GM12873 (cell line): ENCODE results near the gene GPR52.

Experiments used
- TF ChIP-seq, protein P1 (sequence below): IDR thresholded peaks from 2 replicates; pipeline ENCODE4 v1.5.1; 2012; ENCODE audit warnings: low read depth, mild to moderate bottlenecking, moderate library complexity, low read length, control low read depth; ENCODE audit not compliant: insufficient read depth; ENCODE audit errors: missing control alignments

Gene GPR52

DNA sequence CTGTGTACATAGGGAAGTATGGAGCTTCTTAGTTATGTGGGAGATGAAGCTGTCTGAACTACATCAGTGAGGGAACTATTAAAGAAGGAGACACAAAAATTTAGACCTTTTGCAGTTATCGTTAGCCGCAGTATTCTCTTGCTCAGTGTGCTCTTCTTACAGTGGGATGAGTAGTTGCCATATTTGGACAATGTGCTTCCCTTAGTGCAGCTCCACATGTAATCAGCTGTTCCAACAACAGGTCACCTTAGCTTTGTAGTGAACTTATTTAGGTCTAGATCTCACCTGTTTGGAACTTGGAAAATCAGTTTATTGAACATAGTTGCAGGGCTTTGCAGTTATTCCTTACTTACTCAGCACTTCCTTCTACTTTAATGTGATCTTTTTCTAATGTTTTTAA, 18.1 kb downstream of the GPR52 start:
- TF ChIP-seq, protein P1, sequence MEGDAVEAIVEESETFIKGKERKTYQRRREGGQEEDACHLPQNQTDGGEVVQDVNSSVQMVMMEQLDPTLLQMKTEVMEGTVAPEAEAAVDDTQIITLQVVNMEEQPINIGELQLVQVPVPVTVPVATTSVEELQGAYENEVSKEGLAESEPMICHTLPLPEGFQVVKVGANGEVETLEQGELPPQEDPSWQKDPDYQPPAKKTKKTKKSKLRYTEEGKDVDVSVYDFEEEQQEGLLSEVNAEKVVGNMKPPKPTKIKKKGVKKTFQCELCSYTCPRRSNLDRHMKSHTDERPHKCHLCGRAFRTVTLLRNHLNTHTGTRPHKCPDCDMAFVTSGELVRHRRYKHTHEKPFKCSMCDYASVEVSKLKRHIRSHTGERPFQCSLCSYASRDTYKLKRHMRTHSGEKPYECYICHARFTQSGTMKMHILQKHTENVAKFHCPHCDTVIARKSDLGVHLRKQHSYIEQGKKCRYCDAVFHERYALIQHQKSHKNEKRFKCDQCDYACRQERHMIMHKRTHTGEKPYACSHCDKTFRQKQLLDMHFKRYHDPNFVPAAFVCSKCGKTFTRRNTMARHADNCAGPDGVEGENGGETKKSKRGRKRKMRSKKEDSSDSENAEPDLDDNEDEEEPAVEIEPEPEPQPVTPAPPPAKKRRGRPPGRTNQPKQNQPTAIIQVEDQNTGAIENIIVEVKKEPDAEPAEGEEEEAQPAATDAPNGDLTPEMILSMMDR, result no peak

DNA sequence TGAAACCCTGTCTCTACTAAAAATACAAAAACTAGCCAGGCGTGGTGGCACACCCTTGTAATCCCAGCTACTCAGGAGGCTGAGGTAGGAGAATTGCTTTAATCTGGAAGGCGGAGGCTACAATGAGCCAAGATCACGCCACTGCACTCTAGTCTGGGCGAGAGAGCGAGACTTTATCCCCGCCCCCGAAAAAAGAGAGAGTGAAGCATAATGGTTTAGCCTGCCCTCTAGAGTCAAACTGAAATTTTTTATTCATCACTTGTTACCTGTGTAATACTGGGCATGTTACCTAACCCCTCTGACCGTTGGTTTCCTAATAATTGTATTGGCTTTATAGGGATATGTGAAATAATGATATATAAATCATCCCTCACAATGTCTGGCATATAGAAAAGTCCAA, 18.8 kb downstream of the GPR52 start:
- TF ChIP-seq, protein P1, result no peak

DNA sequence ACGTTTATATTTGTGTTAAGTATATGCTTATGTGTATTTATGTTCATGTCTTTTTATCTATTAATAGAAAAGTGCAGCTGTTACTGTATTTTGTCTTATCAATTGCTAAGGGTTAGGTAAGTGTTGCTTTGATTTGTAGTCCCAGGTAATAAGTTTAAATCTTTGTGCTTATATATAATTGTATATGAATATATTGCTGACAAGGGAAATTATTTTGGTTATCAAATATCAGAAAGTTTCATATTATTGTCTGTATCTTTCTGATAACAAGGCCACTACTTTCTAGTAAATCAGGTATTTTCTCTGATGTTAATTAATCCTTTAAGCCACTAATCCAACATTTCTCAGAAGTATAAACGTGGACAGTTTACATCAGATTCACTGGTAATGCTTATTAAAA, 21.3 kb downstream of the GPR52 start:
- TF ChIP-seq, protein P1, result no peak

DNA sequence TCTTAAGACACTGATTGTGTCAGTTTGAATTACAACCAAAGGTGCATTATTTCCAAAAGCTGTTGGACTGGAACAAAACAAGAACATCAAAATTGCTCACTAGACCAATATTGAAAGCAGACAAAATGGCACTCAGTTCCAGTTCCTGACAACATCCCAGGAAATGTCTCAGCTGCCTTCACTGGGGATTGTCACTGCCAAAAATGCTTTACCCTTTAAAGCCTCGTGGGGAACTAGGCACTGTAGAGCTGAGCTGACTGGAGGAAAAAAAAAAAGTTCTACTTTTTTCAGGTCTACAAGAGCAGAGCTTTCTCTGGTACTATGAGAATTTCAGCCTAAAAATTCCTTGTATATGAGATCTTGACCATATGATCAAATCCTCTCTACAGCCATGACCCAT, 21.9 kb downstream of the GPR52 start:
- TF ChIP-seq, protein P1, result no peak

DNA sequence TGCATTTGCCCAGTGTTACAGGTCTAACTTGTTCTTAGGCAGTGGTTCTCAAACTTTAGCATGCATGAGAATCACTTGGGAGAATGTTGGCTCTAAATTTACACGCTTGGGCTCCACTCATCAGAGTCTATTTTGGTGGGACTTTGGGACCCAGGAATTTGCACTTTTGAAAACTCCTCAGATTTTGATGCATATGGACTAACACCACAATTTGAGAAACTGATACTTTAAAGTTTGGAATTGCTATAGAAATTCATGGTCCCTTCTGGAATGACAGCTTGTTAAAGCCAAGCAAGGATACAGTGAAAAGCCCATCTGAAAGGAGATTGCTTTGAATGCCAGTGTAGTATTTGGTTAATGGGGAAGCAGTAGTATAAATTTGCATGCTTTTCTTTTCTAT, 31.5 kb downstream of the GPR52 start:
- TF ChIP-seq, protein P1, result no peak

DNA sequence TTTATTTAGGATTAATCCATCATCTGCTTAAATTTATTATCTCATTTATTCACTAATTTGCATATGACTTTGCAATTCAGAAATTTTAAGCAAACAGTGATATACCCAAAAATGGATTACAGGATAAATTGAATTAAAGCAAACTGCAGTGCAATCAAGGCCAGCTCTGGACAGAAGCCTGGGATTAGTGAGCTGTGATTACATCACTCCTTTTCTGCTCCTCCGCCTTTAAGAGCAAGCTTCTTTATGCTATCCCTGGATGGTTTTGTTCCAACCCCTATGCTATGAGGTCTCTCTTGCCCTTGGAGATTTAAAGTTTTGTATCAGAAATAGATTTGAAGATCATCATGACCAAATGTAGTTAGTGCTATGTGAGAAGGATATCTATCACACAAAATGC, 32.6 kb downstream of the GPR52 start:
- TF ChIP-seq, protein P1, result no peak

DNA sequence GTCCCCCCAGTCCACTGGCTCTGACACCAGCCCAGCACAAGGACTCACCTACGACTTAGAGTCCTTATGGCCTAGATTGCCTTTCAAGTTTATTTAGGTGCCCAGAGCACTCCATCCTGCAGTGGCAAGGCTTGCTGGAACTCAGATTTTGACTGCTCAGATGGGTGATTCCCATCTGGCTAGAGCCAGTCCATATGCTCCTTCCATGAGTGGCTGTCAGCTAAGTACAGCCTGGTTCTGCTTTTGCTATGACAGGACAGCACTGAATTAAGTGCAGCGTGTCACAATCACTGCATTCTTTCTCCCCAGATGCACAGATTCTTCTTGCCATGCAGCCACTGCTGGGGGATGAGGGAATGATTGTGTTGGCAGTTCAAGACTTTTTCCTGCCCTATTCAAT, 43.8 kb downstream of the GPR52 start:
- TF ChIP-seq, protein P1, result no peak
